Endothelial cell of umbilical vein (primary cell): ENCODE results near the gene CLEC17A. TPM values are rescaled to one million over a fixed set of nuclear protein-coding genes. Genes with fewer than 3 reads are reported as not detected.
"Not testable (repeated sequence)": the region's sequence is repeated elsewhere in the genome, so short reads cannot be mapped to it uniquely, and the experiment has no call there.

Experiments
- BruUV-seq: library from RNA; stranded (reverse); fragments of 400-500 nt; replicated peaks from 2 replicates; lab custom pipeline; 2021; lab: Mats Ljungman, UMichigan
- CTCF ChIA-PET: fragments of 300-600, 350-600 bp; sonication (Branson Sonifier 250); formaldehyde crosslinking; loops from one replicate; lab custom pipeline; 2021; ENCODE audit warnings: antibody characterized with exemption, inconsistent platforms; lab: Charles Lee
- POLR2A ChIA-PET: fragments of 300-600, 350-600 bp; sonication (Branson Sonifier 250); formaldehyde crosslinking; loops from one replicate; lab custom pipeline; 2021; ENCODE audit warnings: antibody characterized with exemption, inconsistent platforms; lab: Charles Lee
- DNase-seq: peaks from one replicate; pipeline ENCODE4 v3.0.0-alpha.2; 2011; ENCODE audit warnings: low read depth, low spot score
- FAIRE-seq: peaks from 2 replicates; lab custom pipeline; 2011; peaks lifted over from hg19 to GRCh38; lab: Jason Lieb, UNC
- H2AFZ ChIP-seq: 2 replicates; pipeline ENCODE4 v1.6.0; 2012; ENCODE audit warnings: low read depth, low read length, control low read depth, inconsistent platforms
- H3K27ac ChIP-seq: 2 replicates; pipeline ENCODE4 v1.5.1; 2011; ENCODE audit warnings: low read depth, mild to moderate bottlenecking, control low read depth, low read length, moderate library complexity; ENCODE audit not compliant: insufficient read depth
- H3K27me3 ChIP-seq, 2 experiments: 2 replicates each; pipeline versions ENCODE4 v1.6.0 to v1.6.1; 2011; ENCODE audit warnings: low read length in 2 of 2, mixed read lengths in 1 of 2; ENCODE audit not compliant: control insufficient read depth in 2 of 2, insufficient read depth in 2 of 2
- H3K36me3 ChIP-seq, 2 experiments: 2 replicates in 1 of 2; 3 replicates in 1 of 2; pipeline ENCODE4 v1.5.1; 2011; ENCODE audit warnings: low read length in 2 of 2, mild to moderate bottlenecking in 1 of 2, moderate library complexity in 1 of 2; ENCODE audit not compliant: control insufficient read depth in 2 of 2, insufficient read depth in 2 of 2; ENCODE audit errors: extremely low read depth in 1 of 2
- H3K4me1 ChIP-seq: 3 replicates; pipeline ENCODE4 v1.5.1; 2011; ENCODE audit warnings: mild to moderate bottlenecking, low read length; ENCODE audit not compliant: control insufficient read depth, insufficient read depth; ENCODE audit errors: extremely low read depth
- H3K4me2 ChIP-seq: 2 replicates; pipeline ENCODE4 v1.6.1; 2011; ENCODE audit warnings: low read length, control low read depth, mixed read lengths; ENCODE audit not compliant: insufficient read depth
- H3K4me3 ChIP-seq, 3 experiments: fragments of 200-600 bp in 1 of 3; sonication (generic), shearing (Covaris generic) in 1 of 3; replicated peaks in 1 of 3; 2 replicates each; pipeline ENCODE4 v1.5.1; 2011 to 2016; ENCODE audit warnings: control low read depth in 3 of 3, low read length in 3 of 3, mild to moderate bottlenecking in 2 of 3, inconsistent platforms in 1 of 3, low read depth in 1 of 3, moderate library complexity in 1 of 3; ENCODE audit not compliant: insufficient read depth in 1 of 3
- H3K79me2 ChIP-seq: 2 replicates; pipeline ENCODE4 v1.6.0; 2012; ENCODE audit warnings: low read length, inconsistent platforms; ENCODE audit not compliant: control insufficient read depth, insufficient read depth
- H3K9ac ChIP-seq: replicated peaks from 2 replicates; pipeline ENCODE3; 2011; ENCODE audit warnings: low read length, control low read depth; ENCODE audit not compliant: insufficient read depth; ENCODE audit errors: extremely low read depth
- H3K9me1 ChIP-seq: replicated peaks from 3 replicates; pipeline ENCODE4 v1.6.0; 2011; ENCODE audit warnings: mild to moderate bottlenecking, low read length; ENCODE audit not compliant: control insufficient read depth, insufficient read depth; ENCODE audit errors: extremely low read depth
- H3K9me3 ChIP-seq: replicated peaks from 2 replicates; pipeline ENCODE4 v1.5.1; 2012; ENCODE audit warnings: low read length, inconsistent platforms; ENCODE audit not compliant: control insufficient read depth, insufficient read depth
- H4K20me1 ChIP-seq: replicated peaks from 2 replicates; pipeline ENCODE3; 2011; ENCODE audit warnings: mild to moderate bottlenecking, low read length; ENCODE audit not compliant: control insufficient read depth, insufficient read depth; ENCODE audit errors: extremely low read depth
- CTCF ChIP-seq, 2 donors: IDR thresholded peaks; 1 replicate in 1 of 2; 2 replicates in 1 of 2; pipeline ENCODE4 v1.5.1; 2011; ENCODE audit warnings: low read length in 2 of 2, mild to moderate bottlenecking in 2 of 2, moderate library complexity in 2 of 2, control low read depth in 1 of 2, inconsistent platforms in 1 of 2, low read depth in 1 of 2; ENCODE audit not compliant: insufficient read depth in 1 of 2; ENCODE audit errors: extremely low read depth in 1 of 2
- EZH2 ChIP-seq: IDR thresholded peaks from 2 replicates; pipeline ENCODE4 v1.6.1; 2012; ENCODE audit warnings: borderline replicate concordance, low read depth, mild to moderate bottlenecking, moderate library complexity, low read length, inconsistent platforms; ENCODE audit not compliant: severe bottlenecking
- FOS ChIP-seq: IDR thresholded peaks from 2 replicates; pipeline ENCODE4 v1.6.1; 2011; ENCODE audit warnings: mild to moderate bottlenecking, low read length, moderate library complexity, borderline replicate concordance; ENCODE audit not compliant: insufficient read depth
- GATA2 ChIP-seq: IDR thresholded peaks from 2 replicates; pipeline ENCODE4 v1.7.0; 2011; ENCODE audit warnings: low read depth, mild to moderate bottlenecking, moderate library complexity, mixed read lengths, low read length; ENCODE audit not compliant: insufficient read length, insufficient read depth
- JUN ChIP-seq: IDR thresholded peaks from 2 replicates; pipeline ENCODE4 v1.6.1; 2011; ENCODE audit warnings: borderline replicate concordance, low read depth; ENCODE audit not compliant: insufficient read length, insufficient read depth
- MYC ChIP-seq: IDR thresholded peaks from one replicate; pipeline ENCODE4 v1.6.1; 2011; ENCODE audit warnings: mild to moderate bottlenecking, low read depth, low read length
- POLR2A ChIP-seq: IDR thresholded peaks from 2 replicates; pipeline ENCODE4 v1.6.1; 2012; ENCODE audit warnings: low read depth, mild to moderate bottlenecking, control low read depth, low read length
- POLR2AphosphoS5 ChIP-seq: IDR thresholded peaks from 2 replicates; pipeline ENCODE4 v1.6.1; 2012; ENCODE audit warnings: low read depth, mild to moderate bottlenecking, control low read depth, low read length, moderate library complexity; ENCODE audit not compliant: insufficient read depth
- dilution Hi-C: fragments of 300-500 bp; cut with MboI; formaldehyde crosslinking; loops from one replicate; pipeline ENCODE4 v1.15.0; 2019; ENCODE audit warnings: low sequenced_read_pairs; ENCODE audit not compliant: extremely low pct_ligation_motif_present
- intact Hi-C: fragments of 100-400 bp; cut with micrococcal nuclease; formaldehyde crosslinking; loops from one replicate; pipeline ENCODE4 v1.10.0; 2022
- polyA plus RNA-seq, 4 experiments: library from polyadenylated mRNA; depleted of rRNA in 3 of 4; stranded (reverse) in 3 of 4; unstranded in 1 of 4; fragments of >200 nt; gene quantifications; 2 replicates each; pipeline versions ENCODE4 v1.2.1 to v1.2.3, GENCODE V29; 2011 to 2012; ENCODE audit warnings: missing spikeins in 1 of 4
- total RNA-seq: library from RNA; stranded (reverse); gene quantifications from 2 replicates; pipeline ENCODE4 v1.2.3, GENCODE V29; 2021
- TF ChIP-seq, protein P1 (sequence below): IDR thresholded peaks from 2 replicates; pipeline ENCODE4 v1.6.1; 2011; ENCODE audit not compliant: insufficient read depth, insufficient read length

CLEC17A gene
- total and polyA plus RNA-seq, 2 donors (not counting 3 experiments of a cell fraction or from before 2014, with no cell fraction given): 0.07 TPM; not detected in 1

DNA sequence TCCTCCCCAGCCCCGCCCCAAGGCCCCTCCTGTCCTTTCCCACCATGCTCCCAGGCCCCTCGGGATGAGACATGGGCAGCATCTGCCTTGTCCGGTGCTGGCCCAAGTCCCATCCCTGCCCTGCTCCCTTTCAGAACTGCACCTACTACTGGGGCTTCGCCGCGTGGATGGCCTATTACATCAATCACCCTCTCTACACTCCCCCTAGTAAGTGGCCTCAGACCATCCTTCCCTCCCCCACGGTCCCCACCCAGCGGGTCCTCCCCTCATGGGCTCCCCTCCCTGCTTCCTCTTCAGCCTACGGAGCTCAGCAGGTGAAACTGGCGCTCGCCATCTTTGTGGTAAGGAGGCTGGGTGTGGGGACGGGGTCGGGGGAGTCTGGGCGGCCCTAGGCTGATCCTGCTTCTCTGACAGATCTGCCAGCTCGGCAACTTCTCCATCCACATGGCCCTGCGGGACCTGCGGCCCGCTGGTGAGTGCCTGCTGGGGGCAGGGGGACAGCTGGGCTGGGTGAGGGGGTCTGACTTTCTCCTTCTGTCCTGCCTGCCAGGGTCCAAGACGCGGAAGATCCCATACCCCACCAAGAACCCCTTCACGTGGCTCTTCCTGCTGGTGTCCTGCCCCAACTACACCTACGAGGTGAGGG is 18.1 kb upstream of the CLEC17A start:
- POLR2A ChIA-PET, H4K20me1 ChIP-seq, H3K9ac ChIP-seq, intact Hi-C loops, H3K4me2 ChIP-seq, DNase-seq, FAIRE-seq, H3K9me3 ChIP-seq, H3K27ac ChIP-seq, H3K9me1 ChIP-seq, H2AFZ ChIP-seq, H3K4me3 ChIP-seq, BruUV-seq, H3K27me3 ChIP-seq, CTCF ChIA-PET, dilution Hi-C loops, H3K4me1 ChIP-seq: not testable (repeated sequence)
- Histone ChIP-seq H3K36me3 (peaks cover 0 to 11% of the 10 kb centered on the region in 2 experiments), H3K79me2 (peaks cover 11% of the 10 kb centered on the region)

- Histone ChIP-seq H3K9me1 (no peaks in the 10 kb centered on the region), H2AFZ (no peak overlapping the region), H3K9ac (no peak overlapping the region), H3K4me2 (no peak overlapping the region), H3K36me3 (peaks cover 0 to 11% of the 10 kb centered on the region in 2 experiments), H3K27me3 (no peaks in the 10 kb centered on the region), H3K4me1 (peaks cover 4% of the 10 kb centered on the region), H3K79me2 (peaks cover 11% of the 10 kb centered on the region), H3K4me3 (no peak overlapping the region), H3K9me3 (no peaks in the 10 kb centered on the region), H4K20me1 (no peaks in the 10 kb centered on the region), H3K27ac (no peak overlapping the region)
- no peak for FAIRE-seq
- ChIA-PET POLR2A (no interaction called here), CTCF (no interaction called here)
- dilution Hi-C loops (no loop called here), intact Hi-C loops (no loop called here)
- DNase-seq: no peak
- TF ChIP-seq EZH2 (no peak), GATA2 (no peak), FOS (no peak), CTCF (IDR thresholded peaks at IDR 0.05; ENCODE audit: extremely low read depth in 1 of 2, insufficient read depth in 1 of 2, low read depth in 1 of 2, low read length in 2 of 2) (no peak), JUN (no peak), MYC (no peak), POLR2AphosphoS5 (no peak), POLR2A (no peak)
- TF ChIP-seq, protein P1, sequence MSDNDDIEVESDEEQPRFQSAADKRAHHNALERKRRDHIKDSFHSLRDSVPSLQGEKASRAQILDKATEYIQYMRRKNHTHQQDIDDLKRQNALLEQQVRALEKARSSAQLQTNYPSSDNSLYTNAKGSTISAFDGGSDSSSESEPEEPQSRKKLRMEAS: no peak
- no TSS peak for BruUV-seq
Observed at GRCh38 chr19:14565298-14565679, 17.6 kb upstream of the CLEC17A start.
